ENCODE results near the gene KCNJ6. TPM values are rescaled to one million over a fixed set of nuclear protein-coding genes. Genes with fewer than 3 reads are reported as not detected.
"Not testable (repeated sequence)": the region's sequence is repeated elsewhere in the genome, so short reads cannot be mapped to it uniquely, and the experiment has no call there.

The KCNJ6 gene
- total RNA-seq, 2 donors from 2014 or later: 0.33 TPM; not detected in 1

- WGBS, 2 experiments (ENCODE audit: insufficient coverage in 1 of 2, insufficient read length in 1 of 2): 83 to 94% methylated on average over 2 to 4 of the region's 4 CpGs
- H3K9me3 ChIP-seq (ENCODE audit: control insufficient read depth, low read length): no peaks in the 10 kb centered on the region
- no peak overlapping the region for H3K27ac ChIP-seq (ENCODE audit: low read depth, low read length)
- Mint-ChIP-seq H3K27ac (no peak overlapping the region), H3K4me1 (peaks cover 5% of the 10 kb centered on the region), H3K36me3 (ENCODE audit: low read depth) (no peaks in the 10 kb centered on the region), H3K9me3 (no peaks in the 10 kb centered on the region), H3K4me3 (no peak overlapping the region), H3K27me3 (ENCODE audit: insufficient read depth) (no peaks in the 10 kb centered on the region)
- H3K27me3 ChIP-seq (ENCODE audit: control insufficient read depth, insufficient read depth, low read length, poor library complexity, severe bottlenecking): no peaks in the 10 kb centered on the region
- H3K4me1 ChIP-seq (ENCODE audit: control insufficient read depth, insufficient read depth, low read length): no peaks in the 10 kb centered on the region
- no peak overlapping the region for H3K9ac ChIP-seq (ENCODE audit: extremely low read depth, low read length, poor library complexity, severe bottlenecking)
- DNase-seq: no peak
- no peaks in the 10 kb centered on the region for H3K36me3 ChIP-seq (ENCODE audit: control insufficient read depth, insufficient read depth, low read length)
- TF ChIP-seq, protein P1, sequence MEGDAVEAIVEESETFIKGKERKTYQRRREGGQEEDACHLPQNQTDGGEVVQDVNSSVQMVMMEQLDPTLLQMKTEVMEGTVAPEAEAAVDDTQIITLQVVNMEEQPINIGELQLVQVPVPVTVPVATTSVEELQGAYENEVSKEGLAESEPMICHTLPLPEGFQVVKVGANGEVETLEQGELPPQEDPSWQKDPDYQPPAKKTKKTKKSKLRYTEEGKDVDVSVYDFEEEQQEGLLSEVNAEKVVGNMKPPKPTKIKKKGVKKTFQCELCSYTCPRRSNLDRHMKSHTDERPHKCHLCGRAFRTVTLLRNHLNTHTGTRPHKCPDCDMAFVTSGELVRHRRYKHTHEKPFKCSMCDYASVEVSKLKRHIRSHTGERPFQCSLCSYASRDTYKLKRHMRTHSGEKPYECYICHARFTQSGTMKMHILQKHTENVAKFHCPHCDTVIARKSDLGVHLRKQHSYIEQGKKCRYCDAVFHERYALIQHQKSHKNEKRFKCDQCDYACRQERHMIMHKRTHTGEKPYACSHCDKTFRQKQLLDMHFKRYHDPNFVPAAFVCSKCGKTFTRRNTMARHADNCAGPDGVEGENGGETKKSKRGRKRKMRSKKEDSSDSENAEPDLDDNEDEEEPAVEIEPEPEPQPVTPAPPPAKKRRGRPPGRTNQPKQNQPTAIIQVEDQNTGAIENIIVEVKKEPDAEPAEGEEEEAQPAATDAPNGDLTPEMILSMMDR (conservative IDR thresholded peaks at IDR 0.05): no peak
- no peak overlapping the region for H3K4me3 ChIP-seq (ENCODE audit: low read length)
Measured at GRCh38 chr21:37654596-37654995, 261.7 kb downstream of the KCNJ6 start.

DNA sequence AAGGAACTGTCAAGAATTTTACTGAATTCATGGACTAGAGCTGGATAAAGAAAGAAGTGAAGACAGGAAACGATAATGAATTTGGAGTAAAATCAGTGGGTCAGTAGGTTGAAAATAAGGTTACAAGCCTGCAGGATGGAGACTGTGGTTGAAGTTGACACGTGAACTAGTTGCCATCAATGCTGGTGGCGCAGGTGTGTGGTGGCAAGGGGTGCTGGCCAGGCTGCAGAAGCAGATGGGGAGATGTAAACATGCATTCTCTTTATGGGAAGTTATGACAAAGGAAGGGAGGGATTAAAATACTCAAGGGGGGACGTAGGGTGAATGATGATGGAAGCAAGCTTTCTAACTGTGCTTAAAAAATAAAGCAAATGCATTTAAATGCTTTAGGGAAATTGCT is 263.1 kb downstream of the KCNJ6 start:
- 91 to 95% methylated on average over 4 of the region's 4 CpGs for WGBS, 2 experiments (ENCODE audit: insufficient coverage in 1 of 2, insufficient read length in 1 of 2)
- no peaks in the 10 kb centered on the region for H3K9me3 Mint-ChIP-seq
- Histone ChIP-seq H3K27ac (ENCODE audit: low read depth, low read length) (no peak overlapping the region), H3K9ac (ENCODE audit: extremely low read depth, low read length, poor library complexity, severe bottlenecking) (no peak overlapping the region), H3K9me3 (ENCODE audit: control insufficient read depth, low read length) (no peaks in the 10 kb centered on the region), H3K4me1 (ENCODE audit: control insufficient read depth, insufficient read depth, low read length) (no peaks in the 10 kb centered on the region), H3K36me3 (ENCODE audit: control insufficient read depth, insufficient read depth, low read length) (no peaks in the 10 kb centered on the region), H3K27me3 (ENCODE audit: control insufficient read depth, insufficient read depth, low read length, poor library complexity, severe bottlenecking) (no peaks in the 10 kb centered on the region), H3K4me3 (ENCODE audit: low read length) (no peak overlapping the region)
- no peak overlapping the region for H3K27ac Mint-ChIP-seq
- no peaks in the 10 kb centered on the region for H3K36me3 Mint-ChIP-seq (ENCODE audit: low read depth)
- no peaks in the 10 kb centered on the region for H3K27me3 Mint-ChIP-seq (ENCODE audit: insufficient read depth)
- TF ChIP-seq, protein P1 (conservative IDR thresholded peaks at IDR 0.05): no peak
- peaks cover under 1% of the 10 kb centered on the region for H3K4me1 Mint-ChIP-seq
- no peak for DNase-seq
- no peak overlapping the region for H3K4me3 Mint-ChIP-seq

DNA sequence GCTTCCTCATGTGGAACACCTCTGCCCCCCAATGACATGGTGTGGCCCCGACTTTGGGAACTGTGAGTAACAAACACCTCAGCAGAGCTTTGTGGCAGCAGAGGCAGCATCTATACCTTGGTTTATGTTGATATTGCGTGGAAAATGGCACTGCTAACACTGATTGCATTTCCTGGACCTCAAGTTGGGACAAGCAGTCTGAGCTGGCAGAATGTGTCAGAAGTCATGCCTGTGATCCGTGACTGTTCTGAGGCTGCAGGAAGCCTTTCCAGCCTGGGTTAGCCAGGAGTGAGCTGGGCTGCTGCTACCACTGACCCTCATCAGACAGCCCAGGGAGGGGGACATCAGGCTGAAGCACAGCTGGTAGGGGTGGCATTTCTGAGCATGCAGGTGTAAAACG is 268.5 kb downstream of the KCNJ6 start:
- Histone ChIP-seq H3K9me3 (ENCODE audit: control insufficient read depth, low read length) (no peaks in the 10 kb centered on the region), H3K36me3 (ENCODE audit: control insufficient read depth, insufficient read depth, low read length) (no peaks in the 10 kb centered on the region), H3K4me1 (ENCODE audit: control insufficient read depth, insufficient read depth, low read length) (no peaks in the 10 kb centered on the region), H3K27me3 (ENCODE audit: control insufficient read depth, insufficient read depth, low read length, poor library complexity, severe bottlenecking) (no peaks in the 10 kb centered on the region), H3K4me3 (ENCODE audit: low read length) (no peak overlapping the region), H3K27ac (ENCODE audit: low read depth, low read length) (no peak overlapping the region), H3K9ac (ENCODE audit: extremely low read depth, low read length, poor library complexity, severe bottlenecking) (no peak overlapping the region)
- TF ChIP-seq, protein P1 (conservative IDR thresholded peaks at IDR 0.05): no peak
- WGBS, 2 experiments (ENCODE audit: insufficient coverage in 1 of 2, insufficient read length in 1 of 2): 89 to 92% methylated on average over 4 of the region's 4 CpGs
- Mint-ChIP-seq H3K9me3 (peaks cover 2% of the 10 kb centered on the region), H3K36me3 (ENCODE audit: low read depth) (no peaks in the 10 kb centered on the region), H3K27me3 (ENCODE audit: insufficient read depth) (no peaks in the 10 kb centered on the region), H3K27ac (no peak overlapping the region), H3K4me3 (no peak overlapping the region), H3K4me1 (peaks cover 3% of the 10 kb centered on the region)
- DNase-seq: no peak

GRCh38 chr21:37646761-37647160 is 269.5 kb downstream of the KCNJ6 start:
- not testable (repeated sequence) for H3K36me3 Mint-ChIP-seq (ENCODE audit: low read depth); H3K9me3 Mint-ChIP-seq; H3K27me3 Mint-ChIP-seq (ENCODE audit: insufficient read depth); H3K27ac Mint-ChIP-seq; H3K9me3 ChIP-seq (ENCODE audit: control insufficient read depth, low read length); H3K4me3 ChIP-seq (ENCODE audit: low read length); H3K36me3 ChIP-seq (ENCODE audit: control insufficient read depth, insufficient read depth, low read length); H3K4me3 Mint-ChIP-seq; DNase-seq; H3K27ac ChIP-seq (ENCODE audit: low read depth, low read length); H3K27me3 ChIP-seq (ENCODE audit: control insufficient read depth, insufficient read depth, low read length, poor library complexity, severe bottlenecking); H3K9ac ChIP-seq (ENCODE audit: extremely low read depth, low read length, poor library complexity, severe bottlenecking); H3K4me1 ChIP-seq (ENCODE audit: control insufficient read depth, insufficient read depth, low read length)
- WGBS, 2 experiments (ENCODE audit: insufficient coverage in 1 of 2, insufficient read length in 1 of 2): 91 to 93% methylated on average over 10 to 12 of the region's 12 CpGs
- peaks cover 13% of the 10 kb centered on the region for H3K4me1 Mint-ChIP-seq
